ENCODE measurements around the gene PLA2G4C. TPM values are rescaled to one million over a fixed set of nuclear protein-coding genes. Genes with fewer than 3 reads are reported as not detected.
A peak's percentile ranks its signal among the peaks of the same experiment; 100 is the strongest.
"Not testable (repeated sequence)": the region's sequence is repeated elsewhere in the genome, so short reads cannot be mapped to it uniquely, and the experiment has no call there.

PLA2G4C gene
- total and polyA plus RNA-seq, 7 experiments from 2014 or later: 1.2 to 21.2 (median 6.4) TPM

- CTCF ChIA-PET: interaction anchor here (0.9 kb wide), 1 partner anchor 15 kb away, joined by 4 read pairs; no protein-coding TSS in a partner anchor
- peaks cover 0 to 4% (median 0%) of the 10 kb centered on the region in 11 donors for H3K9me3 Mint-ChIP-seq
Observed at GRCh38 chr19:48102870-48103751, 7.5 kb downstream of the PLA2G4C start.

GRCh38 chr19:48095612-48096175 is 14.9 kb downstream of the PLA2G4C start:
- POLR2A ChIA-PET: interaction anchor here (0.6 kb wide), 1 partner anchor 1372 kb away, joined by 4 read pairs; no protein-coding TSS in a partner anchor
- H3K4me1 Mint-ChIP-seq: no peaks in the 10 kb centered on the region
- H3K36me3 Mint-ChIP-seq: peaks cover 5 to 31% (median 13%) of the 10 kb centered on the region in 5 donors
- DNase-seq (no peak), ATAC-seq (no peak)
- H3K4me3 Mint-ChIP-seq: no peak overlapping the region
- Histone ChIP-seq H3K4me1 (ENCODE audit: control insufficient read depth in 2 of 2, insufficient read depth in 2 of 2, low read length in 2 of 2) (no peaks in the 10 kb centered on the region), H3K36me3 (ENCODE audit: control insufficient read depth in 2 of 3, insufficient read depth in 3 of 3, low read length in 3 of 3) (no peaks in the 10 kb centered on the region), H3K27me3 (ENCODE audit: control insufficient read depth in 2 of 2, insufficient read depth in 2 of 2, low read length in 2 of 2) (no peaks in the 10 kb centered on the region), H3K4me3 (ENCODE audit: low read length) (no peak overlapping the region), H3K9me3 (ENCODE audit: control insufficient read depth in 2 of 3, low read length in 3 of 3) (peaks cover 0 to 22% (median 0%) of the 10 kb centered on the region in 3 experiments), H3K27ac (ENCODE audit: low read depth, low read length) (no peak overlapping the region)
- H3K27ac Mint-ChIP-seq: no peak overlapping the region
- intact Hi-C loops (cut with micrococcal nuclease): no loop called here
- peaks cover 0 to 14% (median 0%) of the 10 kb centered on the region in 5 donors for H3K27me3 Mint-ChIP-seq
- CTCF ChIA-PET: no interaction called here
- peaks cover 6 to 47% (median 18%) of the 10 kb centered on the region in 11 donors for H3K9me3 Mint-ChIP-seq

More at GRCh38 chr19:48102870-48103751, 7.5 kb downstream of the PLA2G4C start:
- H3K27ac ChIP-seq (ENCODE audit: low read depth, low read length): no peak overlapping the region
- Mint-ChIP-seq H3K36me3 (peaks cover 0 to 3% (median 0%) of the 10 kb centered on the region in 5 donors), H3K4me1 (peaks cover 0 to 14% (median 4%) of the 10 kb centered on the region in 7 donors), H3K27me3 (no peaks in the 10 kb centered on the region), H3K4me3 (no peak overlapping the region), H3K27ac (no peak overlapping the region)
- POLR2A ChIA-PET: no interaction called here
- no peaks in the 10 kb centered on the region for H3K4me1 ChIP-seq (ENCODE audit: control insufficient read depth in 2 of 2, insufficient read depth in 2 of 2, low read length in 2 of 2)
- H3K27me3 ChIP-seq (ENCODE audit: control insufficient read depth in 2 of 2, insufficient read depth in 2 of 2, low read length in 2 of 2): no peaks in the 10 kb centered on the region
- intact Hi-C loops (cut with micrococcal nuclease): no loop called here
- no peaks in the 10 kb centered on the region for H3K36me3 ChIP-seq (ENCODE audit: control insufficient read depth in 2 of 3, insufficient read depth in 3 of 3, low read length in 3 of 3)
- H3K9me3 ChIP-seq (ENCODE audit: control insufficient read depth in 2 of 3, low read length in 3 of 3): no peaks in the 10 kb centered on the region
- peak in 4 of 9 donors; percentile 14 to 27 (median 18) for DNase-seq
- no peak overlapping the region for H3K4me3 ChIP-seq (ENCODE audit: low read length)
- no peak for ATAC-seq

- H3K4me3 Mint-ChIP-seq: no peak overlapping the region
- ChIA-PET CTCF (no interaction called here), POLR2A (interaction anchor here (0.7 kb wide), 1 partner anchor 1546 kb away, joined by 3 read pairs; no protein-coding TSS in a partner anchor)
- H3K9me3 ChIP-seq (ENCODE audit: control insufficient read depth in 2 of 3, low read length in 3 of 3): peaks cover 0 to 22% (median 0%) of the 10 kb centered on the region in 3 experiments
- no peak overlapping the region for H3K4me3 ChIP-seq (ENCODE audit: low read length)
- no peaks in the 10 kb centered on the region for H3K4me1 Mint-ChIP-seq
- ATAC-seq: no peak
- H3K9me3 Mint-ChIP-seq: peaks cover 6 to 47% (median 18%) of the 10 kb centered on the region in 11 donors
- intact Hi-C loops (cut with micrococcal nuclease): no loop called here
- no peak overlapping the region for H3K27ac ChIP-seq (ENCODE audit: low read depth, low read length)
- no peaks in the 10 kb centered on the region for H3K36me3 ChIP-seq (ENCODE audit: control insufficient read depth in 2 of 3, insufficient read depth in 3 of 3, low read length in 3 of 3)
- DNase-seq: no peak
- no peaks in the 10 kb centered on the region for H3K4me1 ChIP-seq (ENCODE audit: control insufficient read depth in 2 of 2, insufficient read depth in 2 of 2, low read length in 2 of 2)
- H3K27me3 Mint-ChIP-seq: peaks cover 0 to 14% (median under 1%) of the 10 kb centered on the region in 5 donors
- H3K36me3 Mint-ChIP-seq: peaks cover 5 to 31% (median 13%) of the 10 kb centered on the region in 5 donors
- no peak overlapping the region for H3K27ac Mint-ChIP-seq
- H3K27me3 ChIP-seq (ENCODE audit: control insufficient read depth in 2 of 2, insufficient read depth in 2 of 2, low read length in 2 of 2): no peaks in the 10 kb centered on the region
Observed at GRCh38 chr19:48094855-48095203, 15.8 kb downstream of the PLA2G4C start.

GRCh38 chr19:48094129-48094854 is 16.3 kb downstream of the PLA2G4C start:
- Histone ChIP-seq H3K27ac (ENCODE audit: low read depth, low read length) (no peak overlapping the region), H3K4me3 (ENCODE audit: low read length) (no peak overlapping the region), H3K9me3 (ENCODE audit: control insufficient read depth in 2 of 3, low read length in 3 of 3) (peaks cover 0 to 22% (median 0%) of the 10 kb centered on the region in 3 experiments), H3K27me3 (ENCODE audit: control insufficient read depth in 2 of 2, insufficient read depth in 2 of 2, low read length in 2 of 2) (no peaks in the 10 kb centered on the region), H3K36me3 (ENCODE audit: control insufficient read depth in 2 of 3, insufficient read depth in 3 of 3, low read length in 3 of 3) (no peaks in the 10 kb centered on the region), H3K4me1 (ENCODE audit: control insufficient read depth in 2 of 2, insufficient read depth in 2 of 2, low read length in 2 of 2) (no peaks in the 10 kb centered on the region)
- peaks cover 6 to 43% (median 18%) of the 10 kb centered on the region in 11 donors for H3K9me3 Mint-ChIP-seq
- H3K4me3 Mint-ChIP-seq: no peak overlapping the region
- POLR2A ChIA-PET: interaction anchor here (0.7 kb wide), 1 partner anchor 1545 kb away, joined by 3 read pairs; no protein-coding TSS in a partner anchor
- no peaks in the 10 kb centered on the region for H3K4me1 Mint-ChIP-seq
- CTCF ChIA-PET: no interaction called here
- H3K36me3 Mint-ChIP-seq: peaks cover 5 to 31% (median 13%) of the 10 kb centered on the region in 5 donors
- no peak overlapping the region for H3K27ac Mint-ChIP-seq
- DNase-seq (no peak), ATAC-seq (no peak)
- intact Hi-C loops (cut with micrococcal nuclease): no loop called here
- peaks cover 0 to 16% (median 5%) of the 10 kb centered on the region in 5 donors for H3K27me3 Mint-ChIP-seq

GRCh38 chr19:48091111-48091718 is 19.4 kb downstream of the PLA2G4C start:
- H3K27ac ChIP-seq (ENCODE audit: low read depth, low read length); H3K27me3 ChIP-seq (ENCODE audit: control insufficient read depth in 2 of 2, insufficient read depth in 2 of 2, low read length in 2 of 2); H3K27ac Mint-ChIP-seq; POLR2A ChIA-PET; H3K4me1 ChIP-seq (ENCODE audit: control insufficient read depth in 2 of 2, insufficient read depth in 2 of 2, low read length in 2 of 2); intact Hi-C loops (cut with micrococcal nuclease); CTCF ChIA-PET; ATAC-seq; H3K36me3 ChIP-seq (ENCODE audit: control insufficient read depth in 2 of 3, insufficient read depth in 3 of 3, low read length in 3 of 3); DNase-seq; H3K4me3 Mint-ChIP-seq; H3K4me1 Mint-ChIP-seq; H3K4me3 ChIP-seq (ENCODE audit: low read length): not testable (repeated sequence)
- Mint-ChIP-seq H3K27me3 (peaks cover 0 to 24% (median 5%) of the 10 kb centered on the region in 5 donors), H3K9me3 (peaks cover 6 to 37% (median 17%) of the 10 kb centered on the region in 11 donors), H3K36me3 (peaks cover 3 to 29% (median 13%) of the 10 kb centered on the region in 5 donors)
- peaks cover 0 to 22% (median 0%) of the 10 kb centered on the region in 3 experiments for H3K9me3 ChIP-seq (ENCODE audit: control insufficient read depth in 2 of 3, low read length in 3 of 3)

- Histone ChIP-seq H3K4me1 (ENCODE audit: control insufficient read depth in 2 of 2, insufficient read depth in 2 of 2, low read length in 2 of 2) (no peaks in the 10 kb centered on the region), H3K4me3 (ENCODE audit: low read length) (no peak overlapping the region), H3K9me3 (ENCODE audit: control insufficient read depth in 2 of 3, low read length in 3 of 3) (peaks cover 0 to 22% (median 0%) of the 10 kb centered on the region in 3 experiments), H3K27ac (ENCODE audit: low read depth, low read length) (no peak overlapping the region), H3K36me3 (ENCODE audit: control insufficient read depth in 2 of 3, insufficient read depth in 3 of 3, low read length in 3 of 3) (no peaks in the 10 kb centered on the region), H3K27me3 (ENCODE audit: control insufficient read depth in 2 of 2, insufficient read depth in 2 of 2, low read length in 2 of 2) (no peaks in the 10 kb centered on the region)
- intact Hi-C loops (cut with micrococcal nuclease): no loop called here
- no peak overlapping the region for H3K4me3 Mint-ChIP-seq
- no peaks in the 10 kb centered on the region for H3K4me1 Mint-ChIP-seq
- POLR2A ChIA-PET: no interaction called here
- H3K36me3 Mint-ChIP-seq: peaks cover 0 to 22% (median 13%) of the 10 kb centered on the region in 5 donors
- peaks cover 0 to 24% (median 5%) of the 10 kb centered on the region in 5 donors for H3K27me3 Mint-ChIP-seq
- peaks cover 6 to 30% (median 17%) of the 10 kb centered on the region in 11 donors for H3K9me3 Mint-ChIP-seq
- no peak for DNase-seq
- H3K27ac Mint-ChIP-seq: no peak overlapping the region
- CTCF ChIA-PET: no interaction called here
- ATAC-seq: no peak
Observed at GRCh38 chr19:48090281-48090802, 20.3 kb downstream of the PLA2G4C start.

Data from naive thymus-derived CD4-positive, alpha-beta T cell (primary cell).